ENCODE results near the gene MINK1. TPM values are rescaled to one million over a fixed set of nuclear protein-coding genes. Genes with fewer than 3 reads are reported as not detected.

The MINK1 gene
- total RNA-seq, 1 experiment from 2014 or later, result 68.8 TPM

GRCh38 chr17:4895657-4896331 is 62.7 kb downstream of the MINK1 start:
- Histone ChIP-seq H3K9me3 (ENCODE audit: control insufficient read depth, low read depth, low read length) (no peaks in the 10 kb centered on the region), H4K5ac (ENCODE audit: insufficient read length, low read depth, low read length) (no peak overlapping the region), H2BK12ac (ENCODE audit: insufficient read length, low read depth, low read length) (no peak overlapping the region), H3T11ph (ENCODE audit: low read length) (no peak overlapping the region), H4K20me1 (ENCODE audit: control insufficient read depth, insufficient read depth, insufficient read length) (no peaks in the 10 kb centered on the region), H3K79me2 (ENCODE audit: insufficient read depth, low read length) (no peaks in the 10 kb centered on the region), H2BK5ac (ENCODE audit: insufficient read length, low read length) (no peak overlapping the region), H3K4me1 (ENCODE audit: insufficient read depth, low read length) (no peaks in the 10 kb centered on the region), H2AFZ (ENCODE audit: low read length) (no peak overlapping the region), H2BK20ac (ENCODE audit: low read depth, low read length, poor library complexity, severe bottlenecking) (no peak overlapping the region), H2AK5ac (ENCODE audit: insufficient read length, low read length) (no peak overlapping the region), H3K27me3 (ENCODE audit: insufficient read depth, low read length) (no peaks in the 10 kb centered on the region), H3K23ac (ENCODE audit: insufficient read length, low read depth, low read length) (no peak overlapping the region), H3K4me2 (ENCODE audit: insufficient read depth, insufficient read length, low read length) (no peak overlapping the region), H3K23me2 (ENCODE audit: insufficient read length, low read depth, low read length, poor library complexity, severe bottlenecking) (peaks cover 12% of the 10 kb centered on the region), H2BK15ac (ENCODE audit: low read depth, low read length) (no peak overlapping the region), H3K9ac (ENCODE audit: extremely low read depth, insufficient read length, low read length) (no peak overlapping the region), H3K4ac (ENCODE audit: low read depth, low read length) (no peak overlapping the region), H4K8ac (replicated peaks; ENCODE audit: insufficient read length, low read depth, low read length) (no peak overlapping the region), H4K91ac (ENCODE audit: insufficient read length, low read depth, low read length) (no peak overlapping the region), H2BK120ac (ENCODE audit: low read depth, low read length, poor library complexity, severe bottlenecking) (no peak overlapping the region), H3K79me1 (ENCODE audit: insufficient read depth, low read depth, low read length, poor library complexity, severe bottlenecking) (no peaks in the 10 kb centered on the region), H3K14ac (ENCODE audit: insufficient read depth, low read length) (no peak overlapping the region), H3K56ac (ENCODE audit: insufficient read length, low read depth, low read length) (no peak overlapping the region), H3K18ac (ENCODE audit: insufficient read length, low read depth, low read length) (no peak overlapping the region), H3K27ac (ENCODE audit: insufficient read length, low read depth, low read length) (no peak overlapping the region)
- no CpG with 5 or more reads among the region's 27 CpGs for WGBS (ENCODE audit: extremely low coverage, insufficient read length, low lambda C conversion rate)
- Mint-ChIP-seq H3K27me3 (ENCODE audit: low read depth) (no peaks in the 10 kb centered on the region), H3K36me3 (ENCODE audit: insufficient read depth in 1 of 3, low read depth in 3 of 3) (peaks cover 8 to 46% (median 44%) of the 10 kb centered on the region in 3 experiments; a peak in 6 of 7 replicates), H3K4me3 (peak overlapping the region in 1 of 2 experiments; percentile 18; a peak in 1 of 5 replicates), H3K9me3 (no peaks in the 10 kb centered on the region), H3K27ac (peak overlapping the region in 1 of 3 experiments; percentile 19; a peak in 2 of 7 replicates), H3K4me1 (peaks cover 4 to 19% of the 10 kb centered on the region in 2 experiments)
- peak; percentile 87 for DNase-seq
- peak; percentile 60 for TF ChIP-seq CTCF (conservative IDR thresholded peaks at IDR 0.05)
